Body of pancreas (tissue), 4 donors: ENCODE measurements around the gene MRPL41. TPM values are rescaled to one million over a fixed set of nuclear protein-coding genes. Genes with fewer than 3 reads are reported as not detected.

Source experiments
- ATAC-seq: fragments of 150-250 bp; one replicate; pipeline ENCODE4 v1.9.1; 2016
- DNase-seq, 4 donors: peaks; one replicate each; pipeline ENCODE4 v3.0.0-alpha.2; 2019
- H3K27ac ChIP-seq, 4 donors: fragments of 200-600 bp; sonication (generic); 1 replicate in 3 of 4; 2 replicates in 1 of 4; pipeline versions ENCODE4 v1.5.1 to v1.6.1; 2016 to 2019; ENCODE audit warnings: mild to moderate bottlenecking in 1 of 4, mixed read lengths in 1 of 4, moderate library complexity in 1 of 4
- H3K27me3 ChIP-seq, 2 donors: fragments of 200-600 bp; sonication (generic); one replicate each; pipeline ENCODE4 v1.6.0; 2016; ENCODE audit warnings: mild to moderate bottlenecking in 1 of 2
- H3K36me3 ChIP-seq, 2 donors: fragments of 200-600 bp; sonication (generic); replicated peaks in 1 of 2; 2 replicates each; pipeline ENCODE4 v1.5.1; 2016; ENCODE audit warnings: low read depth in 2 of 2; ENCODE audit not compliant: insufficient read depth in 1 of 2
- H3K4me1 ChIP-seq: fragments of 200-600 bp; sonication (generic); one replicate; pipeline ENCODE4 v1.6.0; 2016
- H3K4me3 ChIP-seq, 2 donors: fragments of 200-600 bp; sonication (generic); 1 replicate in 1 of 2; 2 replicates in 1 of 2; pipeline ENCODE4 v1.5.1; 2016 to 2019
- H3K9me3 ChIP-seq, 3 donors: fragments of 200-600 bp; sonication (generic); 1 replicate in 2 of 3; 2 replicates in 1 of 3; pipeline ENCODE4 v1.5.1; 2016
- POLR2A ChIP-seq, 3 donors: fragments of 450-650 bp; IDR thresholded peaks; one replicate each; pipeline ENCODE4 v1.6.1; 2016; ENCODE audit warnings: antibody characterized with exemption in 3 of 3, mild to moderate bottlenecking in 2 of 3
- WGBS, 2 donors: methylation state at CpG; one replicate each; pipeline ENCODE4 v1.1.5; 2017; 5-methylcytosine and 5-hydroxymethylcytosine counted together
- intact Hi-C: fragments of 100-400 bp; cut with DNase I; formaldehyde crosslinking; loops from one replicate; pipeline ENCODE4 v1.15.1; 2023
- total RNA-seq, 2 donors: library from RNA; depleted of rRNA; stranded (reverse); fragments of >200 nt; gene quantifications; one replicate each; pipeline ENCODE4 v1.1.0, GENCODE V29; 2016
- TF ChIP-seq, protein P1 (sequence below), 7 experiments: fragments of 450-650 bp in 4 of 7; fragments of 200-600 bp in 3 of 7; sonication (generic) in 3 of 7; IDR thresholded peaks; one replicate each; pipeline ENCODE4 v1.5.1; 2016 to 2019; ENCODE audit warnings: antibody characterized with exemption in 7 of 7

Gene MRPL41
- total RNA-seq, 2 donors from 2014 or later, result 32.9 to 37.2 TPM

DNA sequence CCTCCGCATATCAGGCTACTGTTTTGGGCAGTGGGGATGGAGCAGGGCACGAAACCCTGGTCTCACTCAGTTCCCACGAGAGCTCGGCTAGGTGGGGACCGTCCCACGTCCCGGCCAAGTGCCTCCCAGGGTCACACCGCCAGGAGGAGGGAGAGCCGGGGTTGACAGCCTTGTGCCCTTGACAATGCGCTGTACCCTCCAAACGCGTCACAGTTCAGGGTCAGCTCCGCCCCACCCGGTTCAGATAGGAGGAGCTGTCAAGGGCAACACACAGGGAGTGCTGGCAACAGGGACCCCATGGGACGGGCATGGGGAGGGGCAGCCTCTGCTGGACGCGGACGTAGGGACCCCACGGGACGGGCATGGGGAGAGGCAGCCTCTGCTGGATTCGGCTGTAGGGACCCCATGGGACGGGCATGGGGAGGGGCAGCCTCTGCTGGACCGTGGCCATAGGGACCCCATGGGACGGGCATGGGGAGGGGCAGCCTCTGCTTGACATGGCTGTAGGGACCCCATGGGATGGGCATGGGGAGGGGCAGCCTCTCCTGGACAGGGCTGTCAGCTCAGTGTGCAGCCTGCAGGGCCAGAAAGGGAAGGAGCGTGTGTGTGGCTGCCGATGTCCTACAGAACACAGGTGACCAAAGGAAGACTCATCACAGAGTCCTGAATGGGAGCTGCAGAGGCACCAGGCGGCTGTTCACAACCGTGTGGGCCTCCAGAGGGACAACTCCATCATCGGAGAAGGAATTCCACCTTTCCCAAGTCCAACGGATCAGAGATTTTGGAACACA, 30.9 kb upstream of the MRPL41 start:
- Histone ChIP-seq H3K4me3 (no peak overlapping the region), H3K27ac (peak overlapping the region; percentile 58 to 73 (median 60)), H3K9me3 (no peaks in the 10 kb centered on the region), H3K4me1 (peaks cover 17% of the 10 kb centered on the region), H3K36me3 (no peaks in the 10 kb centered on the region), H3K27me3 (no peaks in the 10 kb centered on the region)
- peak in 2 of 4 donors; percentile 31 to 33 for DNase-seq
- intact Hi-C loops, result loop anchor here (10.0 kb wide), 1 partner anchor 236 kb away; no protein-coding TSS in a partner anchor
- TF ChIP-seq, protein P1, sequence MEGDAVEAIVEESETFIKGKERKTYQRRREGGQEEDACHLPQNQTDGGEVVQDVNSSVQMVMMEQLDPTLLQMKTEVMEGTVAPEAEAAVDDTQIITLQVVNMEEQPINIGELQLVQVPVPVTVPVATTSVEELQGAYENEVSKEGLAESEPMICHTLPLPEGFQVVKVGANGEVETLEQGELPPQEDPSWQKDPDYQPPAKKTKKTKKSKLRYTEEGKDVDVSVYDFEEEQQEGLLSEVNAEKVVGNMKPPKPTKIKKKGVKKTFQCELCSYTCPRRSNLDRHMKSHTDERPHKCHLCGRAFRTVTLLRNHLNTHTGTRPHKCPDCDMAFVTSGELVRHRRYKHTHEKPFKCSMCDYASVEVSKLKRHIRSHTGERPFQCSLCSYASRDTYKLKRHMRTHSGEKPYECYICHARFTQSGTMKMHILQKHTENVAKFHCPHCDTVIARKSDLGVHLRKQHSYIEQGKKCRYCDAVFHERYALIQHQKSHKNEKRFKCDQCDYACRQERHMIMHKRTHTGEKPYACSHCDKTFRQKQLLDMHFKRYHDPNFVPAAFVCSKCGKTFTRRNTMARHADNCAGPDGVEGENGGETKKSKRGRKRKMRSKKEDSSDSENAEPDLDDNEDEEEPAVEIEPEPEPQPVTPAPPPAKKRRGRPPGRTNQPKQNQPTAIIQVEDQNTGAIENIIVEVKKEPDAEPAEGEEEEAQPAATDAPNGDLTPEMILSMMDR (IDR thresholded peaks at IDR 0.05), result no peak
- no peak for TF ChIP-seq POLR2A (IDR thresholded peaks at IDR 0.05)
- ATAC-seq, result peak; percentile 13
- 54 to 68% methylated on average over 12 to 27 of the region's 30 CpGs for WGBS, 2 donors

DNA sequence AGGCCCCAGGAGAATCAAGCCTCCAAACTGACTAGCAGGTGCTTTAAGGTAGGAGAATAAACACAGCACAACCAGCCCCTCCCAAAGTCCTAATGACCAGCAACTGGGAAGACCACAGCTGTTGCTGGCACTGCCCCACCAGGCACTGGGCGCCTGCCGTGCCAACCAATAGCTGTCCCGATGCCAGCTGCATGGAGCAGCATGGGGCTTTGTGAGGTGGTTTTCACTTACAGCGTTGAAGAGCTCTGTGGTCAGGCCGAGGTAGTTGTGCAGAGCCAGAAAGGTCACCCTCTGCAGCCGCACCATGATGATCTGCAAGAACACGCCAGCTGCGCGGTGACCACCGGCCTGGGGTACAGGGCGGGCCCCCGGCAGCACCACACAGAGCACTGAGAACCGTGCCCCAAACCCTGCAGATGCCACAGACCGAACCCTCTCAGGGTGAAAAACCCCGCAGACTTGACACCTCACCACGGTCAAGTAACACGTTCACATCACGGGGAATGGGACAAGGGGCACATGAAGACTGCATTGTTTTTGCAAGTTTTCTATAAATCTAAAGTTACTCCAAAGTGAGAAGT, 30.2 kb upstream of the MRPL41 start:
- H3K9me3 ChIP-seq, result no peaks in the 10 kb centered on the region
- WGBS, 2 donors, result 50 to 63% methylated on average over 8 to 18 of the region's 18 CpGs
- peak; percentile 96 for ATAC-seq
- peaks cover 17% of the 10 kb centered on the region for H3K4me1 ChIP-seq
- TF ChIP-seq, protein P1 (IDR thresholded peaks at IDR 0.05), result no peak
- no peak for TF ChIP-seq POLR2A (IDR thresholded peaks at IDR 0.05)
- no peaks in the 10 kb centered on the region for H3K27me3 ChIP-seq
- intact Hi-C loops, result loop anchor here (10.0 kb wide), 1 partner anchor 237 kb away; no protein-coding TSS in a partner anchor
- peak; percentile 87 to 94 (median 93) for DNase-seq
- H3K4me3 ChIP-seq, result no peak overlapping the region
- H3K27ac ChIP-seq, result peak overlapping the region; percentile 58 to 73 (median 60)
- no peaks in the 10 kb centered on the region for H3K36me3 ChIP-seq

DNA sequence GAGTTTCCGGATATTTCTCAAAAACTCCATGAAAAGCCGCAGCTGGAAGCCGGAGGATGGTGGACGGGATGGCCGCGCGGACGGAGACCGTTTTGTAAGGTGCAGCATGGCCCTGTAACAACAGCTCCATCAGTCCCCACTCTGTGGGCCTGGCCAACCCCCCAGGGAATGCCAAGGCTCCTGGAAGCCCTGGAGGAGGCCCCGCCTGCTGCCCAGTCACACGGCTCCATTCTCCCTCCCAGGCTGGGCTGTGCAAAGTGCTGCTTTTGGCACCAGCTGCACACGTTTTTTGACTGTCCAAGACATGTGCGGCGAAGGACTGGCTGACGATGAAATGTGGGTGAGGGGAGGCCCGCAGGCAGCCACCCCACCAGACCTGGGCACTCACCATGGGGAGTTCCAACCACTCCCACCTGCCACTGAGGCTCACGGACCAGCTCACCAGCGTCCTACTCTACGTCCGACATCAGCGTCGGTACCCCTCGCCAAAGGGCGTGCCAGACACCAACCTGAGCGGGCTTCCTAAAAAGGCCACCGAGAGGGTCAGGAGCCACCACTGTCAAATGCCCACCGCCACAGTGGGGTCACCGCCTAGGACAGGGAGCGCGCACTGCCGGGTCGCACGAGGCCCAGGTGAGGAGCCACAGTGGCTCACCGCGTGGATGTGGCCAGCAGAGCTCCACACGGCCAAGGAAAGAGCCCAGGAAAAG, 28.8 kb upstream of the MRPL41 start:
- TF ChIP-seq, protein P1 (IDR thresholded peaks at IDR 0.05), result no peak
- no peak for TF ChIP-seq POLR2A (IDR thresholded peaks at IDR 0.05)
- Histone ChIP-seq H3K27ac (no peak overlapping the region), H3K36me3 (no peaks in the 10 kb centered on the region), H3K27me3 (no peaks in the 10 kb centered on the region), H3K4me1 (peaks cover 17% of the 10 kb centered on the region), H3K4me3 (no peak overlapping the region), H3K9me3 (no peaks in the 10 kb centered on the region)
- DNase-seq, result no peak
- no peak for ATAC-seq
- 91 to 95% methylated on average over 25 to 36 of the region's 36 CpGs for WGBS, 2 donors
- intact Hi-C loops, result loop anchor here (10.0 kb wide), 1 partner anchor 238 kb away; no protein-coding TSS in a partner anchor

DNA sequence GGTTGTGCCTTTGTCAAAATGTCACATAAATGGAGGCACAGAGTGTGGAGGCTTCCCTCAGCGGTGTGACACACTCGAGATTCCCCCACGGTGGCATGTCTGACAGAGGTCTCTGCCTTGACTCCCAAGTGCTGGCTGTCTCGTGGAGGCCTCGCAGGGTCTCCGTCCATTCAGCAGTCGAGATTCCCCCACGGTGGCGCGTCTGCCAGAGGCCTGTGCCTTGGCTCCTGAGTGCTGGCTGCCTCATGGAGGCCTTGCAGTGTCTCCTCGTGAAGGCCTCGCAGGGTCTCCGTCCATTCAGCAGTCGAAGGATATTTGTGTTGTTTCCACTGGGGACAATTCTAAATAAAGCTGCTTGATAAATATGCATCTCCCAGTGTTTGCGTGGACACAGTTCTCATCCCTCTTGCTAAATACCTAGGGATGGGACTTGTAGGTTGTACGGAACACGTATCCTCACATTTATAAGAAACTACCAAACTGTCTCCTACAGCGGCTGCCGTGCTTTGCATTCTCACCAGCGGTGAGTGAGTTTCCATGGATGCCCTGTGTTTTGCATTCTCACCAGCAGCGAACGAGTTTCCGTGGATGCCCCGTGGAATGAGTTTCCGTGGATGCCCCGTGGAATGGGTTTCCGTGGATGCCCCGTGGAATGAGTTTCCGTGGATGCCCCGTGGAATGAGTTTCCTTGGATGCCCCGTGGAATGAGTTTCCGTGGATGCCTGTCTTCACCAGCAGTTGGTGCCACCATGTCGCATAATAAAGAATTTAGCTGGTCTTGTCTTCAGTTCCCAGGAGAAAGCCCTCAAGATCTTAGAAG, 27.3 kb upstream of the MRPL41 start:
- no peak overlapping the region for H3K27ac ChIP-seq
- WGBS, 2 donors, result 89 to 96% methylated on average over 26 to 30 of the region's 33 CpGs
- no peak overlapping the region for H3K4me3 ChIP-seq
- H3K9me3 ChIP-seq, result no peaks in the 10 kb centered on the region
- H3K4me1 ChIP-seq, result peaks cover 17% of the 10 kb centered on the region
- no peaks in the 10 kb centered on the region for H3K27me3 ChIP-seq
- ATAC-seq (no peak), DNase-seq (no peak)
- no peak for TF ChIP-seq POLR2A (IDR thresholded peaks at IDR 0.05)
- TF ChIP-seq, protein P1 (IDR thresholded peaks at IDR 0.05), result no peak
- H3K36me3 ChIP-seq, result no peaks in the 10 kb centered on the region
- intact Hi-C loops, result loop anchor here (10.0 kb wide), 1 partner anchor 240 kb away; no protein-coding TSS in a partner anchor
